GM12801 (cell line): ENCODE measurements around the gene MBIP.

Experiments
- CTCF ChIP-seq: IDR thresholded peaks from one replicate; pipeline ENCODE4 v1.5.1; 2011; ENCODE audit warnings: control low read depth; ENCODE audit not compliant: insufficient read length; ENCODE audit errors: extremely low read depth

Gene MBIP

GRCh38 chr14:36320200-36320896, at the start of gene MBIP:
TSS of gene MBIP (minus strand) at chr14:36320637. CDS start at chr14:36320588, 49 bp downstream.
- TF ChIP-seq CTCF, result no peak

- TF ChIP-seq CTCF, result no peak
Observed at GRCh38 chr14:36367985-36368774, 47.7 kb upstream of the MBIP start.

- TF ChIP-seq CTCF, result no peak
Observed at GRCh38 chr14:36365766-36366165, 45.3 kb upstream of the MBIP start.

GRCh38 chr14:36363704-36364103, 43.3 kb upstream of the MBIP start:
- TF ChIP-seq CTCF, result no peak

- no peak for TF ChIP-seq CTCF
Observed at GRCh38 chr14:36362648-36363047, 42.2 kb upstream of the MBIP start.

GRCh38 chr14:36361210-36361853, 40.9 kb upstream of the MBIP start:
- TF ChIP-seq CTCF, result no peak

- no peak for TF ChIP-seq CTCF
Observed at GRCh38 chr14:36356862-36357261, 36.4 kb upstream of the MBIP start.
